Transverse colon (tissue), 4 donors: ENCODE measurements around the gene RPL38. TPM values are rescaled to one million over a fixed set of nuclear protein-coding genes. Genes with fewer than 3 reads are reported as not detected.

ENCODE experiments used
- DNase-seq: peaks from one replicate; pipeline ENCODE4 v3.0.0-alpha.2; 2019
- H3K27ac ChIP-seq, 4 donors: fragments of 200-600 bp; sonication (generic); 2 replicates each; pipeline ENCODE4 v1.5.1; 2016 to 2018; ENCODE audit warnings: inconsistent platforms in 4 of 4
- H3K27me3 ChIP-seq: fragments of 200-600 bp; sonication (generic); 2 replicates; pipeline ENCODE4 v1.5.1; 2017; ENCODE audit warnings: inconsistent platforms
- H3K36me3 ChIP-seq, 4 donors: fragments of 200-600 bp; sonication (generic); 2 replicates each; pipeline ENCODE4 v1.5.1; 2017 to 2019; ENCODE audit warnings: inconsistent platforms in 4 of 4
- H3K4me1 ChIP-seq, 4 donors: fragments of 200-600 bp; sonication (generic); 2 replicates each; pipeline ENCODE4 v1.5.1; 2017 to 2020; ENCODE audit warnings: inconsistent platforms in 4 of 4
- H3K4me3 ChIP-seq, 4 donors: fragments of 200-600 bp; sonication (generic); 1 replicate in 1 of 4; 2 replicates in 3 of 4; pipeline versions ENCODE4 v1.5.1 to v1.6.1; 2017 to 2019; ENCODE audit warnings: inconsistent platforms in 4 of 4
- H3K9me3 ChIP-seq, 2 donors: fragments of 200-600 bp; sonication (generic); 2 replicates each; pipeline ENCODE4 v1.5.1; 2017 to 2019; ENCODE audit warnings: inconsistent platforms in 2 of 2
- EP300 ChIP-seq: sonication (generic); formaldehyde crosslinking; IDR thresholded peaks from one replicate; pipeline ENCODE4 v1.6.1; 2017; ENCODE audit warnings: antibody characterized with exemption, low read depth
- POLR2A ChIP-seq: fragments of 450-650 bp; IDR thresholded peaks from one replicate; pipeline ENCODE4 v1.6.1; 2016; ENCODE audit warnings: antibody characterized with exemption, mild to moderate bottlenecking, moderate library complexity
- POLR2AphosphoS5 ChIP-seq, 3 donors: sonication (generic); formaldehyde crosslinking; IDR thresholded peaks; one replicate each; pipeline ENCODE4 v1.6.1; 2016; ENCODE audit warnings: antibody characterized with exemption in 3 of 3
- WGBS, 2 donors: methylation state at CpG; one replicate each; pipeline ENCODE4 v1.1.5; 2018; ENCODE audit warnings: low coverage in 1 of 2; 5-methylcytosine and 5-hydroxymethylcytosine counted together
- in situ Hi-C, 4 donors: fragments of 200-750 bp; cut with MboI; loops; one replicate each; pipeline versions ENCODE4 v1.15.0 to v1.15.1; 2017; ENCODE audit warnings: low sequenced_read_pairs in 3 of 4, low pct_ligation_motif_present in 1 of 4, low pct_unique_long_range_greater_than_20kb in 1 of 4
- intact Hi-C: fragments of 100-400 bp; cut with DNase I; formaldehyde crosslinking; loops from one replicate; pipeline ENCODE4 v1.15.1; 2023; ENCODE audit warnings: low total_unique reads
- total RNA-seq, 4 donors: library from RNA; depleted of rRNA; stranded (reverse); fragments of >200 nt; gene quantifications; one replicate each; pipeline ENCODE4 v1.1.0, GENCODE V29; 2016
- TF ChIP-seq, protein P1 (sequence below), 5 experiments: fragments of 200-600 bp in 3 of 5; fragments of 450-650 bp in 2 of 5; sonication (generic) in 3 of 5; IDR thresholded peaks; 1 replicate in 2 of 5; 2 replicates in 3 of 5; pipeline ENCODE4 v1.5.1; 2016 to 2017; ENCODE audit warnings: antibody characterized with exemption in 5 of 5, inconsistent platforms in 3 of 5, mild to moderate bottlenecking in 2 of 5, moderate library complexity in 1 of 5

Gene RPL38
- total RNA-seq, 4 donors from 2014 or later: 65.1 to 310 (median 203) TPM

DNA sequence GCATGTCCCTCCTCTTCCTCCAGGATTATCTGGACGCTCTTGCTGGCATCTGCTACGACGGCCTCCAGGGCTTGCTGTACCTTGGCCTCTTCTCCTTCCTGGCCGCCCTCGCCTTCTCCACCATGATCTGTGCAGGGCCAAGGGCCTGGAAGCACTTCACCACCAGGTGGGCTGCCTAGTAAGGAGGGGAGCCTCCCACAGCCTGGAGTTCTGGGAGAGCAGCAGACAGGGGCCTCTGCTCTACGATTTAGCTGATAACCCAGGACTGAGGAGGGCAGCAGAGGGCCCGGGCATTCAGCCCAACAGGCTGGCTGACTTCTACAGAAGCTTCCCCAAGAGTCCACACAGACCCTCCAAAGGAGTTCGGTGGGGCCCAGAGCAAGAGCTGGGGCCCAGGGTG, 48.7 kb downstream of the RPL38 start:
- 79% methylated on average over 8 of the region's 8 CpGs; no CpG with 5 or more reads in 1 of the 2 donors for WGBS, 2 donors
- no peak for DNase-seq
- Histone ChIP-seq H3K27me3 (no peaks in the 10 kb centered on the region), H3K9me3 (no peaks in the 10 kb centered on the region), H3K4me3 (no peak overlapping the region), H3K4me1 (no peaks in the 10 kb centered on the region), H3K27ac (no peak overlapping the region), H3K36me3 (no peaks in the 10 kb centered on the region)
- no peak for TF ChIP-seq POLR2AphosphoS5 (IDR thresholded peaks at IDR 0.05)
- TF ChIP-seq POLR2A: no peak
- TF ChIP-seq, protein P1, sequence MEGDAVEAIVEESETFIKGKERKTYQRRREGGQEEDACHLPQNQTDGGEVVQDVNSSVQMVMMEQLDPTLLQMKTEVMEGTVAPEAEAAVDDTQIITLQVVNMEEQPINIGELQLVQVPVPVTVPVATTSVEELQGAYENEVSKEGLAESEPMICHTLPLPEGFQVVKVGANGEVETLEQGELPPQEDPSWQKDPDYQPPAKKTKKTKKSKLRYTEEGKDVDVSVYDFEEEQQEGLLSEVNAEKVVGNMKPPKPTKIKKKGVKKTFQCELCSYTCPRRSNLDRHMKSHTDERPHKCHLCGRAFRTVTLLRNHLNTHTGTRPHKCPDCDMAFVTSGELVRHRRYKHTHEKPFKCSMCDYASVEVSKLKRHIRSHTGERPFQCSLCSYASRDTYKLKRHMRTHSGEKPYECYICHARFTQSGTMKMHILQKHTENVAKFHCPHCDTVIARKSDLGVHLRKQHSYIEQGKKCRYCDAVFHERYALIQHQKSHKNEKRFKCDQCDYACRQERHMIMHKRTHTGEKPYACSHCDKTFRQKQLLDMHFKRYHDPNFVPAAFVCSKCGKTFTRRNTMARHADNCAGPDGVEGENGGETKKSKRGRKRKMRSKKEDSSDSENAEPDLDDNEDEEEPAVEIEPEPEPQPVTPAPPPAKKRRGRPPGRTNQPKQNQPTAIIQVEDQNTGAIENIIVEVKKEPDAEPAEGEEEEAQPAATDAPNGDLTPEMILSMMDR (IDR thresholded peaks at IDR 0.05): no peak
- TF ChIP-seq EP300: no peak
- intact Hi-C loops: no loop called here
- in situ Hi-C loops: no loop called here

DNA sequence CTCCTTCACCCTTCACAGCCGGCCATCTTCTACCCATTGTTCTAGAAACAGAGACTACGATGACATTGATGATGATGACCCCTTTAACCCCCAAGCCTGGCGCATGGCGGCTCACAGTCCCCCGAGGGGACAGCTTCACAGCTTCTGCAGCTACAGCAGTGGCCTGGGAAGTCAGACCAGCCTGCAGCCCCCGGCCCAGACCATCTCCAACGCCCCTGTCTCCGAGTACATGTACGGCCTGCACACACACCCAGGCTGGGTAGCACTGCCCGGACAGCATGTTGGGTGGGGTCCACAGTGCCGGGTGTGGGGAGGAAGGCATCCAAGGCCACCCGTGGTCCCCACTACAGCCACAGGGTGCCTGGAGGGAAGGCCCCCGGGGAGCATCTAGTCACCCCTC, 49.6 kb downstream of the RPL38 start:
- no peak for TF ChIP-seq POLR2AphosphoS5 (IDR thresholded peaks at IDR 0.05)
- TF ChIP-seq EP300: no peak
- TF ChIP-seq POLR2A: no peak
- TF ChIP-seq, protein P1 (IDR thresholded peaks at IDR 0.05): no peak
- Histone ChIP-seq H3K4me1 (no peaks in the 10 kb centered on the region), H3K27ac (no peak overlapping the region), H3K4me3 (no peak overlapping the region), H3K36me3 (no peaks in the 10 kb centered on the region), H3K27me3 (no peaks in the 10 kb centered on the region), H3K9me3 (no peaks in the 10 kb centered on the region)
- DNase-seq: no peak
- in situ Hi-C loops (no loop called here), intact Hi-C loops (no loop called here)
- 92% methylated on average over 10 of the region's 13 CpGs; no CpG with 5 or more reads in 1 of the 2 donors for WGBS, 2 donors

GRCh38 chr17:74257311-74257710, 53.8 kb downstream of the RPL38 start:
- no peaks in the 10 kb centered on the region for H3K4me1 ChIP-seq
- intact Hi-C loops: no loop called here
- TF ChIP-seq, protein P1 (IDR thresholded peaks at IDR 0.05): no peak
- no peak for TF ChIP-seq POLR2A
- TF ChIP-seq POLR2AphosphoS5 (IDR thresholded peaks at IDR 0.05): no peak
- TF ChIP-seq EP300: no peak
- 81% methylated on average over 9 of the region's 10 CpGs; no CpG with 5 or more reads in 1 of the 2 donors for WGBS, 2 donors
- no peaks in the 10 kb centered on the region for H3K36me3 ChIP-seq
- H3K4me3 ChIP-seq: no peak overlapping the region
- in situ Hi-C loops: no loop called here
- no peaks in the 10 kb centered on the region for H3K9me3 ChIP-seq
- DNase-seq: no peak
- H3K27me3 ChIP-seq: no peaks in the 10 kb centered on the region
- no peak overlapping the region for H3K27ac ChIP-seq

- Histone ChIP-seq H3K4me1 (no peaks in the 10 kb centered on the region), H3K36me3 (no peaks in the 10 kb centered on the region), H3K27me3 (no peaks in the 10 kb centered on the region), H3K4me3 (no peak overlapping the region), H3K9me3 (no peaks in the 10 kb centered on the region), H3K27ac (no peak overlapping the region)
- intact Hi-C loops: loop anchor here (2.0 kb wide), 1 partner anchor 71 kb away; no protein-coding TSS in a partner anchor
- DNase-seq: no peak
- 73 to 74% methylated on average over 7 to 21 of the region's 21 CpGs for WGBS, 2 donors
- in situ Hi-C loops: no loop called here
- no peak for TF ChIP-seq POLR2AphosphoS5 (IDR thresholded peaks at IDR 0.05)
- no peak for TF ChIP-seq EP300
- TF ChIP-seq, protein P1 (IDR thresholded peaks at IDR 0.05): no peak
- no peak for TF ChIP-seq POLR2A
Observed at GRCh38 chr17:74259667-74260524, 56.4 kb downstream of the RPL38 start.

Other genes starting within 250 kb of the RPL38 start
- gene TTYH2, start 9.9 kb downstream of the RPL38 start, total RNA-seq: 1 to 10 TPM in 2 of 4 donors, under 1 TPM in 2; 0.37 to 5.2 (median 2.3) TPM
- gene DNAI2, start 70.6 kb downstream of the RPL38 start, total RNA-seq: not detected
- gene KIF19, start 122.5 kb downstream of the RPL38 start, total RNA-seq: 1 to 10 TPM; 1.4 to 4.4 (median 1.8) TPM
- not detected for gene BTBD17, start 158.2 kb downstream of the RPL38 start, total RNA-seq
- gene GPR142, start 163.8 kb downstream of the RPL38 start, total RNA-seq: under 1 TPM in 1 of 4 donors, not detected in 3; 0.48 TPM
- 100 to 1,000 TPM in 3 of 4 donors, 10 to 100 TPM in 1; 62.5 to 263 (median 174) TPM for gene GPRC5C, start 228.4 kb downstream of the RPL38 start, total RNA-seq